ENCODE data around the gene PNPLA5. TPM values are rescaled to one million over a fixed set of nuclear protein-coding genes. Genes with fewer than 3 reads are reported as not detected.

The PNPLA5 gene
- total and polyA plus RNA-seq, 2 of the 8 experiments (the other 6 are each of a cell fraction or from before 2014, with no cell fraction given) = 3.9 to 6.8 TPM

- no peak for TF ChIP-seq KDM1A (IDR thresholded peaks at IDR 0.05; ENCODE audit: borderline replicate concordance, low read length)
- no peak for TF ChIP-seq YY1 (IDR thresholded peaks at IDR 0.05; ENCODE audit: low read depth, low read length)
- TF ChIP-seq CTBP2 (IDR thresholded peaks at IDR 0.05; ENCODE audit: borderline replicate concordance, insufficient read depth, insufficient read length, low read length) = no peak
- no peak for TF ChIP-seq TEAD4 (IDR thresholded peaks at IDR 0.05; ENCODE audit: low read depth, low read length)
Measured at GRCh38 chr22:43862074-43862881, 29.5 kb downstream of the PNPLA5 start, which contains the start of gene SULT4A1 (continued).
